Measurements from ENCODE around the gene ZNF174.

The ZNF174 gene

GRCh38 chr16:3413730-3414379, 12.8 kb downstream of the ZNF174 start:
- TF ChIP-seq ZNF384 (IDR thresholded peaks at IDR 0.05), result no peak
- no peak for TF ChIP-seq CTBP1 (IDR thresholded peaks at IDR 0.05; ENCODE audit: borderline replicate concordance)
- TF ChIP-seq HDGF (IDR thresholded peaks at IDR 0.05; ENCODE audit: borderline replicate concordance), result no peak
- no peak for TF ChIP-seq NFRKB (IDR thresholded peaks at IDR 0.05)
- no peak for TF ChIP-seq SUZ12 (IDR thresholded peaks at IDR 0.05)
- TF ChIP-seq BHLHE40 (IDR thresholded peaks at IDR 0.05; ENCODE audit: borderline replicate concordance), result no peak
- no peak for TF ChIP-seq FOXM1 (IDR thresholded peaks at IDR 0.05; ENCODE audit: borderline replicate concordance)
- TF ChIP-seq ELF4 (IDR thresholded peaks at IDR 0.05), result no peak
- TF ChIP-seq, protein P1, sequence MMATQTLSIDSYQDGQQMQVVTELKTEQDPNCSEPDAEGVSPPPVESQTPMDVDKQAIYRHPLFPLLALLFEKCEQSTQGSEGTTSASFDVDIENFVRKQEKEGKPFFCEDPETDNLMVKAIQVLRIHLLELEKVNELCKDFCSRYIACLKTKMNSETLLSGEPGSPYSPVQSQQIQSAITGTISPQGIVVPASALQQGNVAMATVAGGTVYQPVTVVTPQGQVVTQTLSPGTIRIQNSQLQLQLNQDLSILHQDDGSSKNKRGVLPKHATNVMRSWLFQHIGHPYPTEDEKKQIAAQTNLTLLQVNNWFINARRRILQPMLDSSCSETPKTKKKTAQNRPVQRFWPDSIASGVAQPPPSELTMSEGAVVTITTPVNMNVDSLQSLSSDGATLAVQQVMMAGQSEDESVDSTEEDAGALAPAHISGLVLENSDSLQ (IDR thresholded peaks at IDR 0.05), result no peak
- no peak for TF ChIP-seq SP1 (IDR thresholded peaks at IDR 0.05)
- no peak for TF ChIP-seq L3MBTL2 (conservative IDR thresholded peaks at IDR 0.05)
- no peak for TF ChIP-seq LEF1 (IDR thresholded peaks at IDR 0.05; ENCODE audit: borderline replicate concordance)
- TF ChIP-seq FOXK2 (IDR thresholded peaks at IDR 0.05), result no peak
- TF ChIP-seq TARDBP (IDR thresholded peaks at IDR 0.05), result no peak
- no peak for TF ChIP-seq ARNT (IDR thresholded peaks at IDR 0.05)
- no peak for TF ChIP-seq FOXA1 (IDR thresholded peaks at IDR 0.05)
- ChIA-PET POLR2A (no interaction called here), CTCF (no interaction called here)
- DNase-seq (ENCODE audit: extremely low spot score), result no peak

GRCh38 chr16:3431779-3432219, 30.8 kb downstream of the ZNF174 start:
- ChIA-PET POLR2A (no interaction called here), CTCF (no interaction called here)
- no peak for TF ChIP-seq SP1 (IDR thresholded peaks at IDR 0.05)
- TF ChIP-seq L3MBTL2 (conservative IDR thresholded peaks at IDR 0.05), result no peak
- no peak for TF ChIP-seq LEF1 (IDR thresholded peaks at IDR 0.05; ENCODE audit: borderline replicate concordance)
- no peak for TF ChIP-seq FOXK2 (IDR thresholded peaks at IDR 0.05)
- no peak for TF ChIP-seq ELF4 (IDR thresholded peaks at IDR 0.05)
- no peak for TF ChIP-seq SUZ12 (IDR thresholded peaks at IDR 0.05)
- TF ChIP-seq HDGF (IDR thresholded peaks at IDR 0.05; ENCODE audit: borderline replicate concordance), result no peak
- TF ChIP-seq, protein P1 (IDR thresholded peaks at IDR 0.05), result no peak
- no peak for TF ChIP-seq CTBP1 (IDR thresholded peaks at IDR 0.05; ENCODE audit: borderline replicate concordance)
- TF ChIP-seq ARNT (IDR thresholded peaks at IDR 0.05), result no peak
- no peak for TF ChIP-seq FOXM1 (IDR thresholded peaks at IDR 0.05; ENCODE audit: borderline replicate concordance)
- no peak for TF ChIP-seq NFRKB (IDR thresholded peaks at IDR 0.05)
- TF ChIP-seq BHLHE40 (IDR thresholded peaks at IDR 0.05; ENCODE audit: borderline replicate concordance), result no peak
- no peak for TF ChIP-seq FOXA1 (IDR thresholded peaks at IDR 0.05)
- TF ChIP-seq ZNF384 (IDR thresholded peaks at IDR 0.05), result no peak
- TF ChIP-seq TARDBP (IDR thresholded peaks at IDR 0.05), result no peak
- no peak for DNase-seq (ENCODE audit: extremely low spot score)

- CTCF ChIA-PET, result no interaction called here
These were observed 33.4 kb downstream of the ZNF174 start for GRCh38 chr16:3434373-3434772.

DNA sequence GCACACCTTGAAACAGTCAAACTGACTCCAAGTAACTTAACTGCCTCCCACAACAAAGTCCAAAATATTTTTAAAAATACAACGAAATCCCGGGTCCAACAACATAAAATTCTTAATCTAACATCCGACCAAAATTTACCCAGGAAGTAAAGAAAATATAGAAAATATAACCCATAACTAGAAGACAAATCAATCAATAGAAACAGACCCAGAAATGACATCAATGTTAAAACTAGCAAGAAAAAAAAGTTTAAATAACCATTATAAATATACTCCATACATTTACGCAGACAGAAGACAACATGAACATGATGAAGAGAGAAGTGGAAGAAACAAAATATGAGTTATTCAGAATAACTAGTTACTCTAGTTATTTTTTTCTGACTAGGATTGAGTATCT, 38.6 kb downstream of the ZNF174 start:
- TF ChIP-seq FOXM1 (IDR thresholded peaks at IDR 0.05; ENCODE audit: borderline replicate concordance) (no peak), ELF4 (IDR thresholded peaks at IDR 0.05) (no peak), FOXA1 (IDR thresholded peaks at IDR 0.05) (no peak), FOXK2 (IDR thresholded peaks at IDR 0.05) (no peak)
- ChIA-PET POLR2A (no interaction called here), CTCF (no interaction called here)
- no peak for DNase-seq (ENCODE audit: extremely low spot score)

More at GRCh38 chr16:3434373-3434772, 33.4 kb downstream of the ZNF174 start:
- no peak for DNase-seq (ENCODE audit: extremely low spot score)
- POLR2A ChIA-PET, result no interaction called here
- TF ChIP-seq TARDBP (IDR thresholded peaks at IDR 0.05), result no peak
- TF ChIP-seq FOXM1 (IDR thresholded peaks at IDR 0.05; ENCODE audit: borderline replicate concordance), result no peak
- no peak for TF ChIP-seq SP1 (IDR thresholded peaks at IDR 0.05)
- TF ChIP-seq FOXA1 (IDR thresholded peaks at IDR 0.05), result no peak
- no peak for TF ChIP-seq CTBP1 (IDR thresholded peaks at IDR 0.05; ENCODE audit: borderline replicate concordance)
- TF ChIP-seq SUZ12 (IDR thresholded peaks at IDR 0.05), result no peak
- no peak for TF ChIP-seq L3MBTL2 (conservative IDR thresholded peaks at IDR 0.05)
- TF ChIP-seq FOXK2 (IDR thresholded peaks at IDR 0.05), result no peak
- no peak for TF ChIP-seq ZNF384 (IDR thresholded peaks at IDR 0.05)
- no peak for TF ChIP-seq LEF1 (IDR thresholded peaks at IDR 0.05; ENCODE audit: borderline replicate concordance)
- TF ChIP-seq ELF4 (IDR thresholded peaks at IDR 0.05), result no peak
- no peak for TF ChIP-seq ARNT (IDR thresholded peaks at IDR 0.05)
- no peak for TF ChIP-seq NFRKB (IDR thresholded peaks at IDR 0.05)
- TF ChIP-seq, protein P1 (IDR thresholded peaks at IDR 0.05), result no peak
- TF ChIP-seq HDGF (IDR thresholded peaks at IDR 0.05; ENCODE audit: borderline replicate concordance), result no peak
- no peak for TF ChIP-seq BHLHE40 (IDR thresholded peaks at IDR 0.05; ENCODE audit: borderline replicate concordance)

DNA sequence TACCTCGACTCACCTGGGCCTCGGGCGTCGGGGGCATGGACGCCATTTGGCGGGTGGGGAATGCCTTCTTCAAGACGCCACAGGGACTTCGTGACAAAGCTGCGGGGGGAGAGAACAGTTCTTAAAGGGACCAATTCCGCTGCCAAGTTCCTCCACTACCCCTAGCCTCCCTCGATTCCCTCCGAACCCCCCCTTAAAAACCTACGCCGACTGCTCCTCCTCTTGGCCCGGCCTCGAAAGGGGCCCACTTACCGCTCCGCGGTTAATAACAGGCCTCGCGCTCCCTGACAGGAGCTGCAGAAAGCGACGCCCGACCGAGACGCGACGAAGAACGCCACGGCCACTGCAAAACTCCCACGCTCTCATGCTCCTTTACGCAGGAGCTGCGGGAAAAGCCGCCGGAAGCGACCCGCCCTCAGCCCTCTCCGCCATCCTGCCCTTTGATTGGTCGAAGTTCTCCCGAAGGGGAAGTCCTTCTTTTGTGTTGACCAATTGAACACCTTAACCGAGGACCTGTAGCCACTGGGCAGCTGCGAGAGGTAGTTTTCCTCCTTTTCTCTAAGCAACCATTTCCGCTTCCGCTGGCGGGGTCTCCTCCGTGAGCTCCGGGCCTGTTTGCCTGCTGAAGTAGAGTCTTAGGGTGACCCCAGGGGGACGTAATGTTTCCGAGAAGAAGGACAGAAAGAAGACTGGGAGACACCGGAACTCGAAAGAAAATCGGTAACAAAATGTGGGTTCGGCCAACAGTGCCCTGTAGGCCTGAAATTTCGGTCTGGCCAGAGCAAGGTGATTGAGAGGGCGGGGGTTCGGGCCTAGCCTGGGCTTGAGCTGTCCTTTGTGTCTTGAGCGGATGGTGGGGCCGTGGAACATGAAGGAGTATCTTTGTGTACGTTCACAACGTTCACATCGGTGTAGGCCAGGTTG, 42.4 kb downstream of the ZNF174 start, which contains the start of the genes NAA60 and ZNF597:
Gene NAA60, plus strand, starts transcription at position 573 of the 924 bp plus-strand sequence. CDS start 32,548 bp downstream, outside the sequence.
Gene ZNF597, minus strand, starts transcription at position 397 of the 924 bp plus-strand sequence. Its CDS starts 351 bp downstream, at position 46.
- TF ChIP-seq HDGF (IDR thresholded peaks at IDR 0.05; ENCODE audit: borderline replicate concordance), result no peak
- peak; percentile 69 for TF ChIP-seq L3MBTL2 (conservative IDR thresholded peaks at IDR 0.05)
- DNase-seq (ENCODE audit: extremely low spot score), result peak; percentile 71
- ChIA-PET POLR2A (interaction anchor here (0.5 to 1.6 kb wide), 9 partner anchors 10 to 344 kb away, joined by 3 to 8 read pairs (median 3); partner anchors contain the start of genes ZNF174, ZNF263, ZSCAN10 and ZSCAN32), CTCF (no interaction called here)
